Left lung (tissue), 10 donors: ENCODE data around the gene DPYD. TPM values are rescaled to one million over a fixed set of nuclear protein-coding genes. Genes with fewer than 3 reads are reported as not detected.

ENCODE experiments used
- ATAC-seq: fragments of 200-7000 bp; cut with Tn5 transposase; one replicate; pipeline ENCODE4 v1.9.1; 2020; ENCODE audit warnings: moderate library complexity
- DNase-seq, 4 donors: peaks; one replicate each; pipeline ENCODE4 v3.0.0-alpha.2; 2013 to 2020
- H3K27ac ChIP-seq, 2 donors: fragments of 200-600 bp; sonication (generic) in 1 of 2; one replicate each; pipeline versions ENCODE4 v1.5.0 to v1.8.0; 2020 to 2021
- H3K27me3 ChIP-seq, 2 donors: fragments of 200-600 bp; sonication (generic) in 1 of 2; one replicate each; pipeline versions ENCODE4 v1.5.0 to v1.8.0; 2020 to 2021
- H3K36me3 ChIP-seq, 2 donors: fragments of 200-600 bp; sonication (generic) in 1 of 2; one replicate each; pipeline versions ENCODE4 v1.5.0 to v1.8.0; 2020 to 2021
- H3K4me1 ChIP-seq, 2 donors: fragments of 200-600 bp; one replicate each; pipeline ENCODE4 v1.8.0; 2021
- H3K4me3 ChIP-seq, 2 donors: fragments of 200-600 bp; sonication (generic) in 1 of 2; one replicate each; pipeline versions ENCODE4 v1.5.0 to v1.8.0; 2020 to 2021; ENCODE audit warnings: mild to moderate bottlenecking in 1 of 2
- H3K9me3 ChIP-seq, 2 donors: fragments of 200-600 bp; sonication (generic) in 1 of 2; one replicate each; pipeline versions ENCODE4 v1.5.0 to v1.8.0; 2020 to 2021
- intact Hi-C, 2 donors: fragments of 100-400 bp; cut with DNase I; formaldehyde crosslinking; loops; one replicate each; pipeline versions ENCODE4 v1.11.2 to v1.14.2; 2022
- polyA plus RNA-seq, 6 donors: library from polyadenylated mRNA; unstranded; fragments of 120-200 nt; gene quantifications; one replicate each; pipeline ENCODE4 v1.2.1, GENCODE V29; 2013; ENCODE audit not compliant: insufficient read length in 6 of 6
- total RNA-seq, 2 donors: library from RNA; stranded (reverse); fragmentation: NEBNext Ultra II Directional; extraction: Animal tissue kit (Norgen Biotek cat#: 25700); gene quantifications; one replicate each; pipeline ENCODE4 v1.2.1, GENCODE V29; 2021
- TF ChIP-seq, protein P1 (sequence below), 2 donors: fragments of 200-600 bp; sonication (generic) in 1 of 2; IDR thresholded peaks; one replicate each; pipeline versions ENCODE4 v1.5.0 to v1.8.0; 2021; ENCODE audit warnings: antibody characterized with exemption in 2 of 2
- donor health status: DM: no; HTN: yes; CAD: no.
- donor health status: DM: no; HTN: no; CAD: no.

Gene DPYD
- total and polyA plus RNA-seq, 8 donors, result 21.4 to 106 (median 26.1) TPM

DNA sequence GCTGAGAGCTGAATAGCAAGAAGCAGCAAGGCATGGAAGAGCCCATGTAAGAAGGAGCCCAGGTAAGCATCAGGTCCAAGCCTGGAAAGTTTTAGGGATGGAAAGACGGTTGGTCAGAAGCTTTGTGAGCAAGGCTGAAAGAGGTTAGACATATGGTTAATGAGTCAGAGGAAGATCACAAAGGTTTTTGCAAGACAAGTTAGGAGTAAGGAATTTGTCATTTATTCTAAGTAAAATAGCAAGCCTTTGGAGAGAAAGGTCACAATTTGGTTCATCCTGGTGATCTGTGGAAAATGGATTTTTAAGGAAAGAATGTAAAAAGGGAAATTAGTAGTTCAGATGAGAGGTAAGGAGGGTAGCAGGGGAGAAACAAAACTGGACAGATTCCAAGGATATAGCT is 106.7 kb downstream of the DPYD start:
- intact Hi-C loops, result no loop called here
- no peaks in the 10 kb centered on the region for H3K4me1 ChIP-seq
- no peak overlapping the region for H3K4me3 ChIP-seq
- TF ChIP-seq, protein P1, sequence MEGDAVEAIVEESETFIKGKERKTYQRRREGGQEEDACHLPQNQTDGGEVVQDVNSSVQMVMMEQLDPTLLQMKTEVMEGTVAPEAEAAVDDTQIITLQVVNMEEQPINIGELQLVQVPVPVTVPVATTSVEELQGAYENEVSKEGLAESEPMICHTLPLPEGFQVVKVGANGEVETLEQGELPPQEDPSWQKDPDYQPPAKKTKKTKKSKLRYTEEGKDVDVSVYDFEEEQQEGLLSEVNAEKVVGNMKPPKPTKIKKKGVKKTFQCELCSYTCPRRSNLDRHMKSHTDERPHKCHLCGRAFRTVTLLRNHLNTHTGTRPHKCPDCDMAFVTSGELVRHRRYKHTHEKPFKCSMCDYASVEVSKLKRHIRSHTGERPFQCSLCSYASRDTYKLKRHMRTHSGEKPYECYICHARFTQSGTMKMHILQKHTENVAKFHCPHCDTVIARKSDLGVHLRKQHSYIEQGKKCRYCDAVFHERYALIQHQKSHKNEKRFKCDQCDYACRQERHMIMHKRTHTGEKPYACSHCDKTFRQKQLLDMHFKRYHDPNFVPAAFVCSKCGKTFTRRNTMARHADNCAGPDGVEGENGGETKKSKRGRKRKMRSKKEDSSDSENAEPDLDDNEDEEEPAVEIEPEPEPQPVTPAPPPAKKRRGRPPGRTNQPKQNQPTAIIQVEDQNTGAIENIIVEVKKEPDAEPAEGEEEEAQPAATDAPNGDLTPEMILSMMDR (IDR thresholded peaks at IDR 0.05), result no peak
- H3K36me3 ChIP-seq, result no peaks in the 10 kb centered on the region
- no peak for DNase-seq
- no peaks in the 10 kb centered on the region for H3K9me3 ChIP-seq
- H3K27me3 ChIP-seq, result no peaks in the 10 kb centered on the region
- no peak overlapping the region for H3K27ac ChIP-seq
- no peak for ATAC-seq

- no peaks in the 10 kb centered on the region for H3K4me1 ChIP-seq
- H3K36me3 ChIP-seq, result no peaks in the 10 kb centered on the region
- no peak for DNase-seq
- no peak overlapping the region for H3K27ac ChIP-seq
- H3K4me3 ChIP-seq, result no peak overlapping the region
- TF ChIP-seq, protein P1 (IDR thresholded peaks at IDR 0.05), result no peak
- H3K27me3 ChIP-seq, result no peaks in the 10 kb centered on the region
- ATAC-seq, result no peak
- intact Hi-C loops, result no loop called here
- no peaks in the 10 kb centered on the region for H3K9me3 ChIP-seq
Measured at GRCh38 chr1:97812076-97812475, 108.8 kb downstream of the DPYD start.

DNA sequence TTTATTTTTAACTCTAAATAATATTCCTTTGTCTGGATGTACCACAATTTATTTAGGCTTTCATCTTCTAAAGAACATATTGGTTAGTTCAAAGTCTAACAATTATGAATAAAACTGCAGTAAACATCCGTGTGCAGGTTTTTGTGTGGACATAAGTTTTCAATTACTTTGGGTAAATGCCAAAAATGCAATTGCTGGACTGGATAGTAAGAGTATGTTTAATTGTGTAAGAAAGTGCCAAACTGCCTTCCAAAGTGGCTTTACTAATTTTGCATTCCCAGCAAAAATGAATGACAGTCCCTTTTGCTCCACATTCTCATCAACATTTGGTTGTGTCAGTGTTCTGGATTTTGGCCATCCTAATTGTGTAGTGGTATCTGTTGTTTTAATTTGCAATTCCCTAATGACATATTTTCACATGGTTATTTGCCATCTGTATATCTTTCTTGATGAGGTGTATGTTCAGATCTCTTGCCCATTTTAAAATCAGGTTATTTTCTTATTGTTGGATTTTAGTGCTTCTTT is 113.8 kb downstream of the DPYD start:
- DNase-seq, result no peak
- Histone ChIP-seq H3K9me3 (no peaks in the 10 kb centered on the region), H3K4me3 (no peak overlapping the region), H3K27ac (no peak overlapping the region), H3K36me3 (no peaks in the 10 kb centered on the region), H3K27me3 (no peaks in the 10 kb centered on the region), H3K4me1 (no peaks in the 10 kb centered on the region)
- TF ChIP-seq, protein P1 (IDR thresholded peaks at IDR 0.05), result no peak
- ATAC-seq, result no peak
- intact Hi-C loops, result no loop called here

DNA sequence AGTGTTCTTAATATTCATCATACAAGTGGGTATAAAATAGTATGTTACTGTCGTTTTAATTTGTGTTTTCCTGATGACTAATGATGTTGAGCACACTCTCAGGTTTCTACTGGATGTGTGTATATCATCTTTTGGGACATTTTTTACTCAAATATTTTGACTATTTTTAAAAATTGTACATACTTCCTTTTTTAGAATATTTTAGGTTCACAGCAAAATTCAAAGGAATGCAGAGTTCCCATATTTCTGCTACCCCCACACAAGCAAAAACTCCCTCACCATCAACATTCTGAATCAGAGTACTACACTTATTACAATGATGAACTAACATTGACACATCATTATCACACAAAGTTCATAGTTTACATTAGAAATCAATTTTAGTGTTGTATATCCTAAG is 114.5 kb downstream of the DPYD start:
- ATAC-seq (no peak), DNase-seq (no peak)
- TF ChIP-seq, protein P1 (IDR thresholded peaks at IDR 0.05), result no peak
- Histone ChIP-seq H3K27me3 (no peaks in the 10 kb centered on the region), H3K36me3 (no peaks in the 10 kb centered on the region), H3K4me3 (no peak overlapping the region), H3K9me3 (no peaks in the 10 kb centered on the region), H3K4me1 (no peaks in the 10 kb centered on the region), H3K27ac (no peak overlapping the region)
- intact Hi-C loops, result no loop called here

- Histone ChIP-seq H3K27me3 (no peaks in the 10 kb centered on the region), H3K9me3 (no peaks in the 10 kb centered on the region), H3K36me3 (no peaks in the 10 kb centered on the region), H3K4me3 (no peak overlapping the region), H3K27ac (no peak overlapping the region), H3K4me1 (no peaks in the 10 kb centered on the region)
- no peak for ATAC-seq
- TF ChIP-seq, protein P1 (IDR thresholded peaks at IDR 0.05), result no peak
- DNase-seq, result no peak
- intact Hi-C loops, result no loop called here
Measured at GRCh38 chr1:97805093-97805492, 115.7 kb downstream of the DPYD start.
